IPS-NIHi7 (cell line): ENCODE data around the gene TMEM94.

Source experiments
- DNase-seq: peaks from one replicate; pipeline ENCODE4 v3.0.0; 2012; ENCODE audit warnings: mixed read lengths; ENCODE audit errors: extremely low spot score

The TMEM94 gene

GRCh38 chr17:75496005-75496404 is 39.6 kb downstream of the TMEM94 start:
- no peak for DNase-seq

- no peak for DNase-seq
Measured at GRCh38 chr17:75498039-75498725, 41.7 kb downstream of the TMEM94 start.

GRCh38 chr17:75498726-75499213 is 42.3 kb downstream of the TMEM94 start:
- DNase-seq = peak; percentile 69

GRCh38 chr17:75499313-75500022 is 43.0 kb downstream of the TMEM94 start:
- no peak for DNase-seq

- no peak for DNase-seq
Measured at GRCh38 chr17:75500419-75501216, 44.2 kb downstream of the TMEM94 start.

GRCh38 chr17:75501378-75502071 is 45.1 kb downstream of the TMEM94 start:
- no peak for DNase-seq

- DNase-seq = no peak
Measured at GRCh38 chr17:75502072-75502720, 45.8 kb downstream of the TMEM94 start.

- no peak for DNase-seq
Measured at GRCh38 chr17:75502721-75503329, 46.4 kb downstream of the TMEM94 start.

- no peak for DNase-seq
Measured at GRCh38 chr17:75503337-75503950, 47.0 kb downstream of the TMEM94 start.

- no peak for DNase-seq
Measured at GRCh38 chr17:75503976-75504346, 47.5 kb downstream of the TMEM94 start.

GRCh38 chr17:75504347-75505151 is 48.1 kb downstream of the TMEM94 start:
- peak; percentile 86 for DNase-seq

GRCh38 chr17:75505152-75505409 is 48.6 kb downstream of the TMEM94 start:
- no peak for DNase-seq

- no peak for DNase-seq
Measured at GRCh38 chr17:75505640-75506039, 49.2 kb downstream of the TMEM94 start.

- DNase-seq = no peak
Measured at GRCh38 chr17:75506134-75506533, 49.7 kb downstream of the TMEM94 start.

GRCh38 chr17:75506888-75507287 is 50.5 kb downstream of the TMEM94 start:
- DNase-seq = no peak

- no peak for DNase-seq
Measured at GRCh38 chr17:75507733-75508719, 51.6 kb downstream of the TMEM94 start.

- no peak for DNase-seq
Measured at GRCh38 chr17:75508931-75509361, 52.5 kb downstream of the TMEM94 start.

- DNase-seq = no peak
Measured at GRCh38 chr17:75509528-75510258, 53.3 kb downstream of the TMEM94 start.
